Keratinocyte (primary cell): ENCODE results near the gene SRSF9. TPM values are rescaled to one million over a fixed set of nuclear protein-coding genes. Genes with fewer than 3 reads are reported as not detected.

Source experiments
- DNase-seq: peaks from one replicate; pipeline ENCODE4 v3.0.0-alpha.2; 2011; ENCODE audit warnings: low read depth, missing footprints, low spot score
- FAIRE-seq: peaks from 2 replicates; lab custom pipeline; 2011; peaks lifted over from hg19 to GRCh38; lab: Jason Lieb, UNC
- H2AFZ ChIP-seq: 2 replicates; pipeline ENCODE4 v1.6.0; 2012; ENCODE audit warnings: low read length, control low read depth, inconsistent platforms; ENCODE audit not compliant: control insufficient read depth
- H3K27ac ChIP-seq: 2 replicates; pipeline ENCODE4 v1.5.1; 2011; ENCODE audit warnings: low read length; ENCODE audit not compliant: control insufficient read depth, insufficient read depth
- H3K27me3 ChIP-seq: 3 replicates; pipeline ENCODE4 v1.6.0; 2011; ENCODE audit warnings: low read length; ENCODE audit not compliant: control insufficient read depth, insufficient read depth; ENCODE audit errors: extremely low read depth
- H3K36me3 ChIP-seq, 2 experiments: 2 replicates in 1 of 2; 3 replicates in 1 of 2; pipeline ENCODE4 v1.5.1; 2011; ENCODE audit warnings: low read length in 2 of 2, mild to moderate bottlenecking in 1 of 2; ENCODE audit not compliant: control insufficient read depth in 2 of 2, insufficient read depth in 2 of 2; ENCODE audit errors: extremely low read depth in 1 of 2
- H3K4me1 ChIP-seq: 3 replicates; pipeline ENCODE4 v1.5.1; 2011; ENCODE audit warnings: low read length; ENCODE audit not compliant: control insufficient read depth, insufficient read depth; ENCODE audit errors: extremely low read depth
- H3K4me2 ChIP-seq: 3 replicates; pipeline ENCODE4 v1.6.0; 2011; ENCODE audit warnings: low read depth, low read length; ENCODE audit not compliant: control insufficient read depth, insufficient read depth; ENCODE audit errors: extremely low read depth
- H3K4me3 ChIP-seq, 3 experiments: fragments of 200-600 bp in 1 of 3; sonication (generic) in 1 of 3; 2 replicates in 2 of 3; 3 replicates in 1 of 3; pipeline ENCODE4 v1.5.1; 2011 to 2016; ENCODE audit warnings: low read length in 3 of 3, mild to moderate bottlenecking in 3 of 3, control low read depth in 2 of 3, inconsistent platforms in 1 of 3, low read depth in 1 of 3, mixed read lengths in 1 of 3, mixed run types in 1 of 3, moderate library complexity in 1 of 3; ENCODE audit not compliant: control insufficient read depth in 2 of 3, insufficient read depth in 2 of 3; ENCODE audit errors: extremely low read depth in 1 of 3
- H3K79me2 ChIP-seq: 2 replicates; pipeline ENCODE4 v1.6.0; 2012; ENCODE audit warnings: low read length; ENCODE audit not compliant: control insufficient read depth, insufficient read depth
- H3K9ac ChIP-seq: 3 replicates; pipeline ENCODE4 v1.6.0; 2011; ENCODE audit warnings: low read length; ENCODE audit not compliant: control insufficient read depth, insufficient read depth; ENCODE audit errors: extremely low read depth
- H3K9me1 ChIP-seq: 3 replicates; pipeline ENCODE4 v1.6.0; 2011; ENCODE audit warnings: low read length; ENCODE audit not compliant: control insufficient read depth, insufficient read depth; ENCODE audit errors: extremely low read depth
- H3K9me3 ChIP-seq: 2 replicates; pipeline ENCODE4 v1.5.1; 2012; ENCODE audit warnings: low read depth, low read length; ENCODE audit not compliant: control insufficient read depth
- H4K20me1 ChIP-seq: 3 replicates; pipeline ENCODE4 v1.6.0; 2011; ENCODE audit warnings: low read length; ENCODE audit not compliant: control insufficient read depth, insufficient read depth; ENCODE audit errors: extremely low read depth
- CTCF ChIP-seq, 3 experiments: IDR thresholded peaks in 1 of 3; conservative IDR thresholded peaks in 1 of 3; optimal IDR thresholded peaks in 1 of 3; 2 replicates in 2 of 3; 3 replicates in 1 of 3; pipeline versions ENCODE3 to v1.5.1; 2011; ENCODE audit warnings: low read length in 3 of 3, mild to moderate bottlenecking in 3 of 3, moderate library complexity in 2 of 3, control low read depth in 1 of 3, inconsistent platforms in 1 of 3; ENCODE audit not compliant: insufficient read depth in 2 of 3; ENCODE audit errors: extremely low read depth in 1 of 3
- EZH2 ChIP-seq: IDR thresholded peaks from one replicate; pipeline ENCODE4 v1.6.1; 2012; ENCODE audit warnings: inconsistent platforms, mild to moderate bottlenecking, low read length, moderate library complexity
- dilution Hi-C: fragments of 300-500 bp; cut with MboI; formaldehyde crosslinking; loops from one replicate; pipeline ENCODE4 v1.7.0; 2020; ENCODE audit warnings: low sequenced_read_pairs; ENCODE audit not compliant: extremely low pct_ligation_motif_present
- polyA plus RNA-seq, 5 experiments: library from polyadenylated mRNA; depleted of rRNA in 3 of 5; stranded (reverse) in 3 of 5; stranded (forward) in 1 of 5; unstranded in 1 of 5; fragments of >200 nt; gene quantifications; 1 replicate in 1 of 5; 2 replicates in 3 of 5; 3 replicates in 1 of 5; pipeline versions ENCODE4 v1.2.1 to v1.2.3, GENCODE V29; 2011 to 2012; ENCODE audit warnings: missing spikeins in 2 of 5, low read depth in 1 of 5, low replicate concordance in 1 of 5

Gene SRSF9
- polyA plus RNA-seq, 1 donor (not counting 4 experiments of a cell fraction or from before 2014, with no cell fraction given): 159 TPM

- no peaks in the 10 kb centered on the region for H3K79me2 ChIP-seq
- H4K20me1 ChIP-seq: no peaks in the 10 kb centered on the region
- H3K27ac ChIP-seq: no peak overlapping the region
- H3K9ac ChIP-seq: no peak overlapping the region
- TF ChIP-seq CTCF (optimal IDR thresholded peaks at IDR 0.05 in 1 of 3, IDR thresholded peaks at IDR 0.05 in 1 of 3, conservative IDR thresholded peaks at IDR 0.05 in 1 of 3; ENCODE audit: extremely low read depth in 1 of 3, insufficient read depth in 2 of 3, low read length in 3 of 3): no peak
- no peak for TF ChIP-seq EZH2
- H3K4me3 ChIP-seq: no peak overlapping the region
- H3K9me1 ChIP-seq: no peaks in the 10 kb centered on the region
- dilution Hi-C loops: no loop called here
- H3K36me3 ChIP-seq: peaks cover 11 to 13% of the 10 kb centered on the region in 2 experiments
- no peaks in the 10 kb centered on the region for H3K4me1 ChIP-seq
- H3K4me2 ChIP-seq: no peak overlapping the region
- no peaks in the 10 kb centered on the region for H3K27me3 ChIP-seq
- DNase-seq (no peak), FAIRE-seq (no peak)
- no peak overlapping the region for H2AFZ ChIP-seq
- H3K9me3 ChIP-seq: no peaks in the 10 kb centered on the region
These were observed 45.9 kb upstream of the SRSF9 start for GRCh38 chr12:120515496-120515895.

- TF ChIP-seq EZH2 (no peak), CTCF (optimal IDR thresholded peaks at IDR 0.05 in 1 of 3, IDR thresholded peaks at IDR 0.05 in 1 of 3, conservative IDR thresholded peaks at IDR 0.05 in 1 of 3; ENCODE audit: extremely low read depth in 1 of 3, insufficient read depth in 2 of 3, low read length in 3 of 3) (no peak)
- no peak overlapping the region for H3K4me3 ChIP-seq
- no peaks in the 10 kb centered on the region for H4K20me1 ChIP-seq
- no peaks in the 10 kb centered on the region for H3K9me1 ChIP-seq
- FAIRE-seq (no peak), DNase-seq (no peak)
- no peak overlapping the region for H2AFZ ChIP-seq
- no peaks in the 10 kb centered on the region for H3K27me3 ChIP-seq
- dilution Hi-C loops: no loop called here
- H3K79me2 ChIP-seq: no peaks in the 10 kb centered on the region
- no peak overlapping the region for H3K4me2 ChIP-seq
- H3K9ac ChIP-seq: no peak overlapping the region
- no peaks in the 10 kb centered on the region for H3K4me1 ChIP-seq
- H3K27ac ChIP-seq: no peak overlapping the region
- H3K9me3 ChIP-seq: no peaks in the 10 kb centered on the region
- peaks cover 15 to 20% of the 10 kb centered on the region in 2 experiments for H3K36me3 ChIP-seq
These were observed 44.5 kb upstream of the SRSF9 start for GRCh38 chr12:120514002-120514401.
